Mesenchymal stem cell (in vitro differentiated cells and primary cell): ENCODE measurements around the gene MTMR2.
"Not testable (repeated sequence)": the region's sequence is repeated elsewhere in the genome, so short reads cannot be mapped to it uniquely, and the experiment has no call there.

Source experiments
- DNase-seq: peaks from one replicate; pipeline ENCODE4 v3.0.0-alpha.2; 2013
- H2AFZ ChIP-seq: one replicate; pipeline ENCODE4 v1.6.1; 2013; ENCODE audit warnings: low read depth, mild to moderate bottlenecking, control low read depth, inconsistent platforms, low read length, moderate library complexity
- H2AK5ac ChIP-seq: 2 replicates; pipeline ENCODE4 v1.6.1; 2013; ENCODE audit warnings: low read length, moderate library complexity, mild to moderate bottlenecking, inconsistent platforms; ENCODE audit not compliant: severe bottlenecking
- H2BK120ac ChIP-seq: one replicate; pipeline ENCODE4 v1.6.1; 2013; ENCODE audit warnings: low read depth, mild to moderate bottlenecking, inconsistent platforms, low read length, moderate library complexity
- H2BK12ac ChIP-seq, 2 experiments: one replicate each; pipeline ENCODE4 v1.6.1; 2013; ENCODE audit warnings: inconsistent platforms in 2 of 2, low read length in 2 of 2, mild to moderate bottlenecking in 2 of 2, moderate library complexity in 2 of 2, control low read depth in 1 of 2
- H2BK15ac ChIP-seq: one replicate; pipeline ENCODE4 v1.6.1; 2013; ENCODE audit warnings: mild to moderate bottlenecking, low read depth, inconsistent platforms; ENCODE audit not compliant: poor library complexity, severe bottlenecking
- H2BK5ac ChIP-seq: 2 replicates; pipeline ENCODE4 v1.6.1; 2013; ENCODE audit warnings: low read depth, mild to moderate bottlenecking, low read length, control low read depth, inconsistent platforms; ENCODE audit not compliant: poor library complexity, severe bottlenecking
- H3K14ac ChIP-seq, 2 experiments: one replicate each; pipeline ENCODE4 v1.6.1; 2013; ENCODE audit warnings: inconsistent platforms in 2 of 2, low read length in 2 of 2, control low read depth in 1 of 2, mild to moderate bottlenecking in 1 of 2, moderate library complexity in 1 of 2
- H3K18ac ChIP-seq, 2 experiments: one replicate each; pipeline ENCODE4 v1.6.1; 2013; ENCODE audit warnings: inconsistent platforms in 2 of 2, low read length in 2 of 2, control low read depth in 1 of 2, low read depth in 1 of 2, mild to moderate bottlenecking in 1 of 2
- H3K23ac ChIP-seq, 2 experiments: one replicate each; pipeline ENCODE4 v1.6.1; 2013; ENCODE audit warnings: inconsistent platforms in 2 of 2, low read length in 2 of 2, mild to moderate bottlenecking in 2 of 2, moderate library complexity in 2 of 2, control low read depth in 1 of 2
- H3K27ac ChIP-seq: 2 replicates; pipeline ENCODE4 v1.5.1; 2013; ENCODE audit warnings: mild to moderate bottlenecking, moderate library complexity, low read length, control low read depth, inconsistent platforms; ENCODE audit not compliant: poor library complexity, severe bottlenecking
- H3K27me3 ChIP-seq, 2 experiments: 2 replicates each; pipeline versions ENCODE4 v1.6.1 to v1.7.0; 2013; ENCODE audit warnings: low read length in 2 of 2, mild to moderate bottlenecking in 2 of 2, moderate library complexity in 2 of 2, control low read depth in 1 of 2, inconsistent platforms in 1 of 2; ENCODE audit not compliant: control insufficient read depth in 1 of 2, insufficient read depth in 1 of 2
- H3K36me3 ChIP-seq, 2 experiments: 2 replicates each; pipeline versions ENCODE4 v1.6.1 to v1.7.0; 2013; ENCODE audit warnings: low read length in 2 of 2, control low read depth in 1 of 2, inconsistent platforms in 1 of 2, low read depth in 1 of 2, mild to moderate bottlenecking in 1 of 2; ENCODE audit not compliant: insufficient read depth in 2 of 2, control insufficient read depth in 1 of 2
- H3K4ac ChIP-seq, 2 experiments: one replicate each; pipeline ENCODE4 v1.6.1; 2013; ENCODE audit warnings: inconsistent platforms in 2 of 2, low read length in 2 of 2, mild to moderate bottlenecking in 2 of 2, moderate library complexity in 2 of 2, control low read depth in 1 of 2, low read depth in 1 of 2
- H3K4me1 ChIP-seq: 2 replicates; pipeline ENCODE4 v1.6.1; 2013; ENCODE audit warnings: low read depth, low read length, control low read depth; ENCODE audit not compliant: control insufficient read depth, insufficient read depth
- H3K4me2 ChIP-seq: 2 replicates; pipeline ENCODE4 v1.6.1; 2013; ENCODE audit warnings: low read length, mild to moderate bottlenecking, inconsistent platforms; ENCODE audit not compliant: poor library complexity, severe bottlenecking
- H3K4me3 ChIP-seq, 2 experiments: 2 replicates each; pipeline versions ENCODE4 v1.5.1 to v1.7.0; 2013; ENCODE audit warnings: low read length in 2 of 2, mild to moderate bottlenecking in 2 of 2, control low read depth in 1 of 2, low read depth in 1 of 2; ENCODE audit not compliant: insufficient read depth in 1 of 2
- H3K79me1 ChIP-seq: replicated peaks from 2 replicates; pipeline ENCODE4 v1.6.1; 2013; ENCODE audit warnings: mild to moderate bottlenecking, control low read depth, low read length, inconsistent platforms; ENCODE audit not compliant: poor library complexity, severe bottlenecking
- H3K9ac ChIP-seq: 2 replicates; pipeline ENCODE4 v1.7.0; 2013; ENCODE audit warnings: mild to moderate bottlenecking, low read length, moderate library complexity
- H3K9me3 ChIP-seq: 2 replicates; pipeline ENCODE4 v1.7.0; 2013; ENCODE audit warnings: mild to moderate bottlenecking, low read length; ENCODE audit not compliant: control insufficient read depth
- H4K8ac ChIP-seq: one replicate; pipeline ENCODE4 v1.6.1; 2013; ENCODE audit warnings: inconsistent platforms, mild to moderate bottlenecking, low read length, moderate library complexity
- H4K91ac ChIP-seq: one replicate; pipeline ENCODE4 v1.6.1; 2013; ENCODE audit warnings: mild to moderate bottlenecking, low read length, inconsistent platforms
- WGBS: methylation state at CpG from one replicate; pipeline ENCODE4 v1.1.7; 2013; ENCODE audit warnings: mixed read lengths; 5-methylcytosine and 5-hydroxymethylcytosine counted together

MTMR2 gene

DNA sequence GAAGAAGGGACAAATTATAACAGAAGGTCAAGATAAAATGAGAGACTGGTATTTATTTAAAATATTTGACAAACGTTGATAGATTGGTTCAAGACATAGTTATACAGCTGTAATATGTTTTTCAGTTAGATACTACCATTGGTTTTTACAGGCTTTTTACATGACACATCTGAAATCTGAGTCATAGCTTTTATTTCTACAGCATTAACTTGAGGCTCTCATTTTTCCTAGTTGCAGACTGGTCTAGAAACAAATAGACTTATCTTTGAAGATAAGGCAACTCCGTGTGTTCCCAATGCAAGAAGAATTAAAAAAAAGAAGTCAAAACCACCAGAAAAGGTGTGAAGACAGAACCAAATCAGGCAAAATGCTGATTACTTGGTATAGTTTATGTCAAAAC lies 102.3 kb downstream of the MTMR2 start:
- no peaks in the 10 kb centered on the region for H3K9me3 ChIP-seq
- no peak overlapping the region for H2AK5ac ChIP-seq
- H2AFZ ChIP-seq: no peak overlapping the region
- no peak overlapping the region for H4K91ac ChIP-seq
- H3K4me1 ChIP-seq: no peaks in the 10 kb centered on the region
- H3K79me1 ChIP-seq: peaks cover 6% of the 10 kb centered on the region
- no peak overlapping the region for H3K14ac ChIP-seq
- H2BK5ac ChIP-seq: no peak overlapping the region
- no peak overlapping the region for H3K4me3 ChIP-seq
- WGBS: 60% methylated on average over 1 of the region's 2 CpGs
- H2BK12ac ChIP-seq: no peak overlapping the region
- H3K4ac ChIP-seq: no peak overlapping the region
- H3K27me3 ChIP-seq: no peaks in the 10 kb centered on the region
- no peak overlapping the region for H3K23ac ChIP-seq
- no peak overlapping the region for H3K27ac ChIP-seq
- H3K36me3 ChIP-seq: peaks cover 5 to 70% of the 10 kb centered on the region in 2 experiments
- H3K9ac ChIP-seq: no peak overlapping the region
- H2BK15ac ChIP-seq: no peak overlapping the region
- H3K4me2 ChIP-seq: no peak overlapping the region
- H2BK120ac ChIP-seq: no peak overlapping the region
- peak; percentile 45 for DNase-seq
- no peak overlapping the region for H3K18ac ChIP-seq
- H4K8ac ChIP-seq: no peak overlapping the region

- Histone ChIP-seq H3K14ac (no peak overlapping the region), H4K8ac (no peak overlapping the region), H3K18ac (no peak overlapping the region), H3K4me1 (no peaks in the 10 kb centered on the region), H3K9me3 (no peaks in the 10 kb centered on the region), H2AK5ac (no peak overlapping the region), H4K91ac (no peak overlapping the region), H2BK12ac (no peak overlapping the region), H3K4me3 (no peak overlapping the region), H3K23ac (no peak overlapping the region), H3K4ac (no peak overlapping the region), H3K79me1 (peaks cover 7% of the 10 kb centered on the region), H3K36me3 (peaks cover 3 to 50% of the 10 kb centered on the region in 2 experiments), H2BK15ac (no peak overlapping the region), H3K9ac (no peak overlapping the region), H2AFZ (no peak overlapping the region), H2BK5ac (no peak overlapping the region), H3K27me3 (no peaks in the 10 kb centered on the region), H2BK120ac (no peak overlapping the region), H3K27ac (no peak overlapping the region), H3K4me2 (no peak overlapping the region)
- DNase-seq: no peak
- WGBS: 91% methylated on average over 1 of the region's 2 CpGs
Measured at GRCh38 chr11:95816037-95816436, 107.9 kb downstream of the MTMR2 start.

GRCh38 chr11:95811052-95811451 lies 112.9 kb downstream of the MTMR2 start:
- not testable (repeated sequence) for H3K9me3 ChIP-seq, H3K4me1 ChIP-seq, H2BK5ac ChIP-seq, H3K4me3 ChIP-seq, H4K91ac ChIP-seq, H3K4me2 ChIP-seq, H2BK120ac ChIP-seq, H3K14ac ChIP-seq, H3K27ac ChIP-seq, H3K18ac ChIP-seq, H2BK15ac ChIP-seq, H3K27me3 ChIP-seq, H2BK12ac ChIP-seq, H3K23ac ChIP-seq, DNase-seq, H3K79me1 ChIP-seq, H2AFZ ChIP-seq, H4K8ac ChIP-seq, H3K9ac ChIP-seq, H2AK5ac ChIP-seq, H3K4ac ChIP-seq
- 93% methylated on average over 2 of the region's 4 CpGs for WGBS
- peaks cover 13 to 35% of the 10 kb centered on the region in 2 experiments for H3K36me3 ChIP-seq

GRCh38 chr11:95806464-95806863 lies 117.4 kb downstream of the MTMR2 start:
- Histone ChIP-seq H3K4me3 (peak overlapping the region in 1 of 2 experiments; percentile 14), H3K36me3 (peaks cover 10 to 38% of the 10 kb centered on the region in 2 experiments)
- not testable (repeated sequence) for H3K79me1 ChIP-seq, H3K4me1 ChIP-seq, H2AK5ac ChIP-seq, H3K9me3 ChIP-seq, DNase-seq, H3K18ac ChIP-seq, H4K8ac ChIP-seq, H3K9ac ChIP-seq, H3K23ac ChIP-seq, H3K14ac ChIP-seq, H2BK12ac ChIP-seq, H3K27ac ChIP-seq, H3K27me3 ChIP-seq, H2AFZ ChIP-seq, H4K91ac ChIP-seq, H3K4ac ChIP-seq, H2BK5ac ChIP-seq, H2BK15ac ChIP-seq, H3K4me2 ChIP-seq, H2BK120ac ChIP-seq
- WGBS: over 99% methylated on average over 6 of the region's 6 CpGs
